ENCODE data around the gene ADGRB3.
A peak's percentile ranks its signal among the peaks of the same experiment; 100 is the strongest.
"Not testable (repeated sequence)": the region's sequence is repeated elsewhere in the genome, so short reads cannot be mapped to it uniquely, and the experiment has no call there.

Gene ADGRB3

DNA sequence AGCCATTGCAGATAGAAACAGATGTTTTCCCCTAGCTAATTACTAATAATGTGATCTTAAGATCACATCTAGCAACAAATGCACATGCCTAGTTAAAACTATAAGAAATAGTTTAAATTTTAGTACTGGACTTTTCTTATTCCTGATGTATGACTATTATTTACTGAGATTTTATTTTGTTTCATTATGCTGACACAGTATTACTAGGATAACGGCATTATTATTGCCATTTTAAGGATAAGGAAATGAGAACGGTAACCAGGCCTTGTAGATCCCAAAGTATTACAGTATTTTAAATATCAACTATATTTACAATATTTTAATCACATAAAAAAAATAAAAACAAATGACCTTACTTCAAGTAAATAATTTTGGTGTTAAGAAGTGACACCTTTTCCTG is 240.3 kb downstream of the ADGRB3 start:
- intact Hi-C loops (cut with DNase I; ENCODE audit: low total_unique reads): no loop called here
- H3K36me3 ChIP-seq: no peaks in the 10 kb centered on the region
- TF ChIP-seq, protein P1, sequence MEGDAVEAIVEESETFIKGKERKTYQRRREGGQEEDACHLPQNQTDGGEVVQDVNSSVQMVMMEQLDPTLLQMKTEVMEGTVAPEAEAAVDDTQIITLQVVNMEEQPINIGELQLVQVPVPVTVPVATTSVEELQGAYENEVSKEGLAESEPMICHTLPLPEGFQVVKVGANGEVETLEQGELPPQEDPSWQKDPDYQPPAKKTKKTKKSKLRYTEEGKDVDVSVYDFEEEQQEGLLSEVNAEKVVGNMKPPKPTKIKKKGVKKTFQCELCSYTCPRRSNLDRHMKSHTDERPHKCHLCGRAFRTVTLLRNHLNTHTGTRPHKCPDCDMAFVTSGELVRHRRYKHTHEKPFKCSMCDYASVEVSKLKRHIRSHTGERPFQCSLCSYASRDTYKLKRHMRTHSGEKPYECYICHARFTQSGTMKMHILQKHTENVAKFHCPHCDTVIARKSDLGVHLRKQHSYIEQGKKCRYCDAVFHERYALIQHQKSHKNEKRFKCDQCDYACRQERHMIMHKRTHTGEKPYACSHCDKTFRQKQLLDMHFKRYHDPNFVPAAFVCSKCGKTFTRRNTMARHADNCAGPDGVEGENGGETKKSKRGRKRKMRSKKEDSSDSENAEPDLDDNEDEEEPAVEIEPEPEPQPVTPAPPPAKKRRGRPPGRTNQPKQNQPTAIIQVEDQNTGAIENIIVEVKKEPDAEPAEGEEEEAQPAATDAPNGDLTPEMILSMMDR (IDR thresholded peaks at IDR 0.05): no peak

DNA sequence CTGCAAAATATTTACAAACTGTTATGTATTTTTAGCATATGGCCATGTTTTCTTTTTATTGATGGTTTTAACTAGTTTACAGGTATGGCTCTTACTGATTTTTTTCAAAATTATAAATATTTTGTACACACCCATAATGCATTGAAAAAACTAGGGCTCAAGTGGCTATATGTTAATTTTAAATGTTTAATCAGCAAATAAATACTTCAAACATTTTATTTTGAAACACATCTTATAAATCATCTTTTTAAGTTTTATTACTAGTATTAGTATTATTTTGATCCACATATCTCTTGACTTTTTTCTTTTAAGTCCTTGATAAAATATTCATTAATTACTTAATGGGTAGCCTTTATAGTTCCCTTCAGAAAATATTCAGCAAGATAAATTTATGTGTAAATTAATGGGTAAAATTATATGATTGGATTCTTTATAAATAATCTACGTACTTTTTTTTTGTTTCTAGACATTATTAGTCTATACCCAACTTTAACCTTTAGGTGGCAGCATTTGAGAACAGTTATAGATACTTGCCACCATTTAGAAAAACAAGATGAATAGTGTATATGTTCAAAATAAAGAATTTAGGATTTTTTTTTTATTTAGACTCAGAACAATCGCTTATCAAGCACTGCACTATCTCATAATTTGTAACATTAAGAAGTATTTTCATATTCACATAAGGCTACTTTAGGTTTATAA is 241.9 kb downstream of the ADGRB3 start:
- Histone ChIP-seq H3K27me3 (no peaks in the 10 kb centered on the region), H3K4me1 (no peaks in the 10 kb centered on the region), H3K27ac (no peak overlapping the region), H3K4me3 (no peak overlapping the region), H3K36me3 (no peaks in the 10 kb centered on the region), H3K9me3 (no peaks in the 10 kb centered on the region)
- TF ChIP-seq, protein P1 (IDR thresholded peaks at IDR 0.05): peak in 1 of 2 experiments; percentile 15
- intact Hi-C loops (cut with DNase I; ENCODE audit: low total_unique reads): no loop called here
- DNase-seq: no peak

More for the DNA sequence above, 240.3 kb downstream of the ADGRB3 start:
- H3K4me1 ChIP-seq: no peaks in the 10 kb centered on the region
- no peaks in the 10 kb centered on the region for H3K9me3 ChIP-seq
- no peak overlapping the region for H3K4me3 ChIP-seq
- no peaks in the 10 kb centered on the region for H3K27me3 ChIP-seq
- H3K27ac ChIP-seq: no peak overlapping the region
- DNase-seq: no peak

DNA sequence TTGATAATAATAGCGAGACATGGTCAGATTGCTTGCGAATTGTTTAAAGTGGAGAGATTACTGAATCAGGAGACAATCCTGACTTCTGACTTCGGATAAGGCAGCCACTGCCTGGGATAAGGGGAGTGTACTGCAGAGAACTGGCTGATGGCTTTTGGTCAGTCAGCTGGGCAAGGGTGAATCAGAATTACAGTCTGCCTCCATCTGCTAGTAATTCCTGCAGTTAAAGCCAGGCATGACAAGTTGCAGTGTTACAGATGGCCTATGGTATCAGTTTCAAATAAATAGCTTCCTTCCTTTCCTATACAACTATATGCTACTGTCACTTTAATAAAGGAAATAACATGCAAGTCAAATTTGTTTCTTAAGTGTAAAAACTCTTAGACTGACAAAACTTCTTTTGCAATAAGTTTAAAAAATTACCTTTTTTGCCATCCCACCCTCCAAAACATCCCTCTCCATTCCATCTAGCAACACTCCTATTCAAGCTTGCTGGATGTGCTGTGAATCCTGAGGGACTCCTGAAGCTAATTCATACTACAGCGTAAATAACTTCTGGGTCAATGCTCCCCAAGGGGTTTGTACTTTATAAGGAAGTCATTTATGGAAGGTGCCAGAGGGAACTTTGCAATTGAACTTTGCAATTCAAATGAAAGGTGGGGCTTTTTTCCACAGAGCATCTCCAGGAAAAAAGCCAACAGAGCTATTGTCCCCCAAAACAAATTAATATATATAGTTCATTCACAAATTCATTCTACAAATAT is 245.2 kb downstream of the ADGRB3 start:
- no peak overlapping the region for H3K27ac ChIP-seq
- no peaks in the 10 kb centered on the region for H3K27me3 ChIP-seq
- no peaks in the 10 kb centered on the region for H3K36me3 ChIP-seq
- TF ChIP-seq, protein P1 (IDR thresholded peaks at IDR 0.05): no peak
- H3K4me1 ChIP-seq: no peaks in the 10 kb centered on the region
- intact Hi-C loops (cut with DNase I; ENCODE audit: low total_unique reads): no loop called here
- DNase-seq: no peak
- H3K9me3 ChIP-seq: no peaks in the 10 kb centered on the region
- H3K4me3 ChIP-seq: no peak overlapping the region

DNA sequence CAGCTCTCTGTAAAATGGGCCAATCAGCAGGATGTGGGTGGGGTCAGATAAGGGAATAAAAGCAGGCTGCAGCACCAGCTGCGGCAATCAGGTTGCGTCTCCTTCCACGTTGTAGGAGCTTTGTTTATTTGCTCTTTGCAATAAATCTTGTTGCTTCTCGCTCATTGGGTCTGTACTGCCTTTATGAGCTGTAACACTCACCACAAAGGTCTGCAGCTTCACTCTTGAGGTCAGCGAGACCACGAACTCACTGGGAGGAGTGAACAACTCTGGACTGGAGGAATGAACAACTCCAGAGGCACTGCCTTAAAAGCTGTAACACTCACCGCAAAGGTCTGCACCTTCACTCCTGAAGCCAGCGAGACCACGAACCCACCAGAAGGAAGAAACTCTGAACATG is 248.2 kb downstream of the ADGRB3 start:
- H3K27ac ChIP-seq; H3K27me3 ChIP-seq; DNase-seq; H3K4me1 ChIP-seq; H3K36me3 ChIP-seq; intact Hi-C loops (cut with DNase I; ENCODE audit: low total_unique reads); H3K4me3 ChIP-seq; H3K9me3 ChIP-seq: not testable (repeated sequence)

DNA sequence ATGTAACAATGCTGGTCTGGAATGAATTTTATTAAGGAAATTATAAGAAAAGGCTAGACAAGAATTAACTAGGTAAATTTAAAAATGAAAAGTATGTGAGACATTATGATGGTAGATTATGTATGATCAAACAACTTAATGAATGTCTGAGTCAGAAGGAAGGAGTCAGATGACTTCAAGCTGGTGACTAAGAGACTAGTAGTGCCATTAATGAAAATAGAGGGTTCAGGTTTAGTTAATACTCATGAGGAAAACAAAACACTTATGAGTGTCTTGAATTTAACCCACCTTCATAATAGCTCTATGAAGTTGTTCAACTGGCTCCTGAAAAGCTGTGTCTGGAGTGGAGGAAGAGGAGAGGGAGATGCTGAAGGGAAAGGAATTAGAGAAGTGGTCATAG is 256.3 kb downstream of the ADGRB3 start:
- Histone ChIP-seq H3K36me3 (no peaks in the 10 kb centered on the region), H3K4me1 (no peaks in the 10 kb centered on the region), H3K9me3 (no peaks in the 10 kb centered on the region), H3K4me3 (no peak overlapping the region), H3K27me3 (no peaks in the 10 kb centered on the region), H3K27ac (no peak overlapping the region)
- DNase-seq: no peak
- TF ChIP-seq, protein P1 (IDR thresholded peaks at IDR 0.05): no peak
- intact Hi-C loops (cut with DNase I; ENCODE audit: low total_unique reads): no loop called here

DNA sequence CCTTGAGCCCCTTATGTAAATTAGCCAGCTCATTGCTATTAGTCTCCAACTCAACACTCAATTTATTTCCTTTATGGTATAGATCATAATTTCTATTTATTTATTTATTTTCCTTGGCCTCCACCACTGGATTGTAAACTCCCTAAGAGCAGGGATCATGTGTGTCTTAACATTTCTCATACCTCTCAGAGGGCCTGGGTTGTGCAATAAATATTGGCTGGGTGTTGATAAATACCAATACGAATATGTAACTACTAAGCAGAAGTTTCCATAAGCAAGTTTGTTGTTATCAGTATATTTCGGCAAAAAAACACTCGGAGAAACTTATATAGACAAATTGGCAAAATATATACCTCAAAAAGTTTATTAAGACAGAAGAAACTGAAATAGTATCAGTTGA is 257.4 kb downstream of the ADGRB3 start:
- Histone ChIP-seq H3K9me3 (no peaks in the 10 kb centered on the region), H3K27ac (no peak overlapping the region), H3K4me3 (no peak overlapping the region), H3K4me1 (no peaks in the 10 kb centered on the region), H3K36me3 (no peaks in the 10 kb centered on the region), H3K27me3 (no peaks in the 10 kb centered on the region)
- intact Hi-C loops (cut with DNase I; ENCODE audit: low total_unique reads): no loop called here
- TF ChIP-seq, protein P1 (IDR thresholded peaks at IDR 0.05): no peak
- no peak for DNase-seq
